CD8-positive, alpha-beta memory T cell (primary cell): ENCODE measurements around the gene NMBR. TPM values are rescaled to one million over a fixed set of nuclear protein-coding genes. Genes with fewer than 3 reads are reported as not detected.
A peak's percentile ranks its signal among the peaks of the same experiment; 100 is the strongest.
"Not testable (repeated sequence)": the region's sequence is repeated elsewhere in the genome, so short reads cannot be mapped to it uniquely, and the experiment has no call there.

Experiments
- CTCF ChIA-PET: fragments of 350-600 bp; sonication (Branson Sonifier 250); formaldehyde crosslinking; loops from one replicate; lab custom pipeline; 2021; ENCODE audit warnings: antibody characterized with exemption; lab: Charles Lee
- POLR2A ChIA-PET: fragments of 350-600 bp; sonication (Branson Sonifier 250); formaldehyde crosslinking; loops from one replicate; lab custom pipeline; 2021; ENCODE audit warnings: antibody characterized with exemption; lab: Charles Lee
- DNase-seq, 5 donors: peaks; one replicate each; pipeline versions ENCODE4 v3.0.0 to v3.0.0-alpha.2; 2020 to 2022; ENCODE audit warnings: mixed read lengths in 1 of 5
- H3K27ac ChIP-seq: one replicate; pipeline ENCODE4 v1.7.0; 2013; ENCODE audit warnings: low read depth, mild to moderate bottlenecking, low read length, moderate library complexity
- H3K27me3 ChIP-seq: 2 replicates; pipeline ENCODE4 v1.7.0; 2013; ENCODE audit warnings: low read length, mild to moderate bottlenecking; ENCODE audit not compliant: insufficient read depth, poor library complexity, severe bottlenecking
- H3K36me3 ChIP-seq: 2 replicates; pipeline ENCODE4 v1.7.0; 2013; ENCODE audit warnings: mild to moderate bottlenecking, low read length, moderate library complexity; ENCODE audit not compliant: insufficient read depth
- H3K4me1 ChIP-seq: 2 replicates; pipeline ENCODE4 v1.7.0; 2013; ENCODE audit warnings: mild to moderate bottlenecking, low read length, moderate library complexity; ENCODE audit not compliant: insufficient read depth
- H3K4me3 ChIP-seq: 2 replicates; pipeline ENCODE4 v1.7.0; 2013; ENCODE audit warnings: mild to moderate bottlenecking, low read length
- H3K9me3 ChIP-seq: 2 replicates; pipeline ENCODE4 v1.7.0; 2013; ENCODE audit warnings: mild to moderate bottlenecking, low read length
- H3K27ac Mint-ChIP-seq, 8 donors: one replicate each; pipeline ENCODE4 v1.8.0; 2020 to 2021; ENCODE audit warnings: mixed read lengths in 8 of 8, mild to moderate bottlenecking in 6 of 8, inconsistent platforms in 3 of 8, moderate library complexity in 3 of 8
- H3K27me3 Mint-ChIP-seq, 2 donors: one replicate each; pipeline ENCODE4 v1.8.0; 2020 to 2021; ENCODE audit warnings: mixed read lengths in 2 of 2, mild to moderate bottlenecking in 1 of 2, moderate library complexity in 1 of 2
- H3K36me3 Mint-ChIP-seq, 3 donors: one replicate each; pipeline ENCODE4 v1.8.0; 2020 to 2021; ENCODE audit warnings: mixed read lengths in 3 of 3, inconsistent platforms in 1 of 3, mild to moderate bottlenecking in 1 of 3
- H3K4me1 Mint-ChIP-seq, 3 donors: one replicate each; pipeline ENCODE4 v1.8.0; 2020 to 2021; ENCODE audit warnings: mixed read lengths in 3 of 3, inconsistent platforms in 1 of 3, mild to moderate bottlenecking in 1 of 3
- H3K4me3 Mint-ChIP-seq, 7 donors: one replicate each; pipeline ENCODE4 v1.8.0; 2020 to 2021; ENCODE audit warnings: mixed read lengths in 7 of 7, mild to moderate bottlenecking in 6 of 7, moderate library complexity in 4 of 7, inconsistent platforms in 2 of 7
- H3K9me3 Mint-ChIP-seq, 5 donors: one replicate each; pipeline ENCODE4 v1.8.0; 2020 to 2022; ENCODE audit warnings: mixed read lengths in 5 of 5, mild to moderate bottlenecking in 3 of 5, moderate library complexity in 2 of 5, inconsistent platforms in 1 of 5
- polyA plus RNA-seq: library from polyadenylated mRNA; unstranded; fragments of 300-500 nt; fragmentation: Illumina TruSeq; gene quantifications from one replicate; pipeline ENCODE4 v1.2.3, GENCODE V29; 2021
- total RNA-seq, 2 experiments: library from RNA; stranded (reverse); gene quantifications; one replicate each; pipeline ENCODE4 v1.2.3, GENCODE V29; 2021

NMBR gene
- total and polyA plus RNA-seq, 3 experiments from 2014 or later: not detected

GRCh38 chr6:142118925-142119324 lies 28.0 kb downstream of the NMBR start:
- Histone ChIP-seq H3K9me3 (no peaks in the 10 kb centered on the region), H3K36me3 (no peaks in the 10 kb centered on the region), H3K4me1 (no peaks in the 10 kb centered on the region), H3K4me3 (no peak overlapping the region), H3K27me3 (no peaks in the 10 kb centered on the region), H3K27ac (no peak overlapping the region)
- ChIA-PET POLR2A (no interaction called here), CTCF (no interaction called here)
- no peak for DNase-seq
- H3K4me3 Mint-ChIP-seq: no peak overlapping the region
- H3K27me3 Mint-ChIP-seq: peaks cover 9 to 17% of the 10 kb centered on the region in 2 donors
- H3K4me1 Mint-ChIP-seq: no peaks in the 10 kb centered on the region
- no peaks in the 10 kb centered on the region for H3K9me3 Mint-ChIP-seq
- H3K36me3 Mint-ChIP-seq: no peaks in the 10 kb centered on the region
- no peak overlapping the region for H3K27ac Mint-ChIP-seq

DNA sequence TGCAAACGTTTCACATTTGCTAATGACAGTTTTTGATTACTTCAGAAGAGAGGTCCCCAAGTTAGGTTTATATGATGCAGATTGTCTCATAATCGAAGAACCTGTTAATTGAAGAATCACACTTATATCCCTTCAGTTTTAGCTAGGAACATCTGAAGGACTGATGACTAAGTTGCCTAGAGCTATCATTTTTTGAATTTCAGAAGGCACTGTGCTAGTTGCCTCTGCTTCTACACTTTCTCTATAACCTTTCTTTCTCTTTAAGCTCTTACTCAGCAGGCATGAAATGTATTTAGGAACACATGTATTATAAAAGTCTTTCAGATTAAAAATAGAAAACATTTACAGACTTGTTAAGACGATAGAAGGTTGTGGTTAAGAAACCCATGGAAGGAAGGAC lies 28.6 kb downstream of the NMBR start:
- Mint-ChIP-seq H3K27me3 (peaks cover 9 to 20% of the 10 kb centered on the region in 2 donors), H3K9me3 (no peaks in the 10 kb centered on the region), H3K4me3 (no peak overlapping the region), H3K27ac (no peak overlapping the region), H3K4me1 (no peaks in the 10 kb centered on the region), H3K36me3 (no peaks in the 10 kb centered on the region)
- H3K36me3 ChIP-seq: no peaks in the 10 kb centered on the region
- no peaks in the 10 kb centered on the region for H3K9me3 ChIP-seq
- ChIA-PET CTCF (no interaction called here), POLR2A (no interaction called here)
- H3K27me3 ChIP-seq: no peaks in the 10 kb centered on the region
- DNase-seq: no peak
- no peaks in the 10 kb centered on the region for H3K4me1 ChIP-seq
- no peak overlapping the region for H3K27ac ChIP-seq
- H3K4me3 ChIP-seq: no peak overlapping the region

DNA sequence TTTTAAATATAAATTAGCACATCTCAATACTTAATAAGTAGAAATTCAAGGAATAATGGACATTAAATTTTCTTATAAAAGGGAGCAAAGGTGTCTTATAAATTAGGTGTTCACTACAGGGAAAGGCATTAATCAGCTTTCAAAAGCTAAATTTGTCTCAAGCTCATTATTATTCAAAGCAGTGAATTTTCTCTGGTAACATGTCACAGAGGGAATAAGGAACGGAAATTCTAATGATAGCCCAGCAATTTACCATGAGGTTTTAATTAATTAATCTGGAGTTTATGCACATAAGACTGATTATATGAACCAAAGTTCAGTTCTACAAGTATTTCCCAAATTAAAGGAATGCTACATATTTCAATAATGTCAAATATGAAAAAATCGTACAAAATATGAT lies 29.6 kb downstream of the NMBR start:
- Mint-ChIP-seq H3K27ac (no peak overlapping the region), H3K9me3 (no peaks in the 10 kb centered on the region), H3K4me3 (no peak overlapping the region), H3K36me3 (no peaks in the 10 kb centered on the region), H3K27me3 (peaks cover 9 to 20% of the 10 kb centered on the region in 2 donors), H3K4me1 (no peaks in the 10 kb centered on the region)
- no peaks in the 10 kb centered on the region for H3K9me3 ChIP-seq
- POLR2A ChIA-PET: no interaction called here
- no peak overlapping the region for H3K27ac ChIP-seq
- H3K4me3 ChIP-seq: no peak overlapping the region
- no peaks in the 10 kb centered on the region for H3K36me3 ChIP-seq
- CTCF ChIA-PET: no interaction called here
- no peak for DNase-seq
- no peaks in the 10 kb centered on the region for H3K27me3 ChIP-seq
- H3K4me1 ChIP-seq: no peaks in the 10 kb centered on the region

DNA sequence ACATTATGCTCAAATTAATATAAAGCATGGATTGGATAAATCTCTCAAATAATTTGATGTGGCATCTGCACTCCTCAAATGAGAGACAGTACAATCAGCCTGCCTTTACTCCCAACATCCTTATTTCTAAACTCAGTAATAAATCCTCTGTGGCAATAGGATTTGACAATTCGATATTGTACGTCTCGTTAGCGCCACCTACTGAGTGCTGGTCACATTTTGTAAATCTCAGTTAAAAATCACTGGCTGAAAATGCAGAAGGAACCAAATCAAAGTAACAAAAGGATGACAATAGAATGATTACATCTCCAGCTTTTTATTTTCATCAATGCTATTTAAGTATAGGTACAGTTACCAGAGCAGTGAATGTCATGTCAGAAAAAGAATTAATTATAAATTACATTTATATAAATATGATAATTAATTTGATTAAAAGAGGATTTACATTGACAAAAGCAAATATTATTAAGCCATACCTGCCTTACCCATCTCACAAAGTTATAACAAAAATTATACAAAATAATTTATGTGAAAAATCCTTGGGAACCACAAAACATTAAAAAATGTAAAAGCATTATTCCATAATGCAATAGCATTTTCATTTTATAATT lies 34.4 kb downstream of the NMBR start:
- CTCF ChIA-PET: interaction anchor here (0.7 to 2.1 kb wide), 6 partner anchors 8 to 548 kb away, joined by 3 to 14 read pairs (median 6); no protein-coding TSS in a partner anchor
- H3K36me3 ChIP-seq: no peaks in the 10 kb centered on the region
- H3K4me3 ChIP-seq: no peak overlapping the region
- POLR2A ChIA-PET: no interaction called here
- no peaks in the 10 kb centered on the region for H3K27me3 ChIP-seq
- Mint-ChIP-seq H3K36me3 (no peaks in the 10 kb centered on the region), H3K27ac (no peak overlapping the region), H3K4me1 (no peaks in the 10 kb centered on the region), H3K4me3 (no peak overlapping the region), H3K9me3 (no peaks in the 10 kb centered on the region), H3K27me3 (peaks cover 2 to 13% of the 10 kb centered on the region in 2 donors)
- no peaks in the 10 kb centered on the region for H3K9me3 ChIP-seq
- H3K4me1 ChIP-seq: no peaks in the 10 kb centered on the region
- H3K27ac ChIP-seq: no peak overlapping the region
- peak; percentile 38 to 71 (median 50) for DNase-seq

DNA sequence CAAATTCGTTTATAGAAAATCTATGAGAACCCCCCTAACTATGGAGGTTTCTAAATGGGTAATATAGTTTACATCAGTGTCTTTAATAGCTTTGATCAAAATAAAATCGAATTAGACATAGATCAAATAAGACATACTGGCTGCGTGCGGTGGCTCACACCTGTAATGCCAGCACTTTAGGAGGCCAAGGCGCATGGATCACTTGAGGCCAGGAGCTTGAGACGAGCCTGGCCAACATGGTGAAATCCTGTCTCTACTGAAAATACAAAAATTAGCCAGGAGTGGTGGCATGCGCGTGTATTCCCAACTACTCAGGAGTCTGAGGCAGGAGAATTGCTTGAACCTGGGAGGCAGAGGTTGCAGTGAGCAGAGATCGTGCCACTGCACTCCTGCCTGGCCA lies 36.1 kb downstream of the NMBR start:
- H3K4me3 Mint-ChIP-seq, POLR2A ChIA-PET, H3K36me3 ChIP-seq, H3K4me1 Mint-ChIP-seq, H3K9me3 ChIP-seq, H3K4me1 ChIP-seq, H3K36me3 Mint-ChIP-seq, DNase-seq, CTCF ChIA-PET, H3K9me3 Mint-ChIP-seq, H3K4me3 ChIP-seq, H3K27me3 ChIP-seq, H3K27ac ChIP-seq, H3K27ac Mint-ChIP-seq, H3K27me3 Mint-ChIP-seq: not testable (repeated sequence)

DNA sequence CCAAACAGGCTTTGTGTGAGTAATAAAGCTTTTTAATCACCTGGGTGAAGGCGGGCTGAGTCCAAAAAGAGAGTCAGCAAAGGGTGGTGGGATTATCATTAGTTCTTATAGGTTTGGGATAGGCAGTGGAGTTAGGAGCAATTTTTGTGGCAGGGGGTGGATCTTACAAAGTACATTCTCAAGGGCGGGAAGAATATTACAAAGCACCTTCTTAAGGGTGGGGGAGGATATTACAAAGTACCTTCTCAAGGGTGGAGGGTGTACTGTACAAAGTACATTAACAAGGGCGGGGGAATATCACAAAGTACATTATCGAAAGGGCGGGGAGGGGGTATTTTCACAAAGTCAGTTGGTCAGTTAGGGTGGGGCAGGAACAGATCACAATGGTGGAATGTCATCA lies 42.1 kb downstream of the NMBR start:
- H3K36me3 ChIP-seq, H3K4me1 Mint-ChIP-seq, H3K9me3 Mint-ChIP-seq, POLR2A ChIA-PET, H3K9me3 ChIP-seq, H3K27me3 ChIP-seq, H3K4me3 ChIP-seq, H3K27me3 Mint-ChIP-seq, CTCF ChIA-PET, H3K4me3 Mint-ChIP-seq, H3K27ac ChIP-seq, DNase-seq, H3K4me1 ChIP-seq, H3K36me3 Mint-ChIP-seq, H3K27ac Mint-ChIP-seq: not testable (repeated sequence)

DNA sequence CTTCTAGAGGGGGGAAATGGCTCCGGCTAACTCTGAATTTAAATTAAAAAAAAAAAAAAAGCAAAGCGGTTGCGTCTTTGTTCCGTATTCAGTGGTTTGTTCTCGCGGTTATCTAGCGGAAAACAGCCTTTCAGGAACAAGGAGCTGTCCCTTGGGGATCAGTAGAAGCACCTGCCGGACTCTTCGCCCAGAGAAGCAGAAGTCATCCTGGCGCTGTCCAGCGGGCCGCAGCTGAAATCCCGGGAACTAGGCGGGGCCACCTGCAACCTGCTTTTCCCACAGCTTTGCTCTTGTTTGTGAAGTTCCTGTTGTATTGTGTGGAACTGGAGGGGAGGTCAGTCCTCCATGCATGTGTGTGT lies 58.1 kb downstream of the NMBR start:
- H3K9me3 Mint-ChIP-seq: no peaks in the 10 kb centered on the region
- H3K27ac Mint-ChIP-seq: no peak overlapping the region
- no peaks in the 10 kb centered on the region for H3K36me3 Mint-ChIP-seq
- H3K4me1 Mint-ChIP-seq: peaks cover 0 to 10% (median 6%) of the 10 kb centered on the region in 3 donors
- no peak for DNase-seq
- H3K4me3 Mint-ChIP-seq: peak overlapping the region in 2 of 7 donors; percentile 13 to 39
- POLR2A ChIA-PET: no interaction called here
- H3K4me3 ChIP-seq: no peak overlapping the region
- peaks cover 20 to 33% of the 10 kb centered on the region in 2 donors for H3K27me3 Mint-ChIP-seq
- CTCF ChIA-PET: no interaction called here
- no peaks in the 10 kb centered on the region for H3K9me3 ChIP-seq
- no peaks in the 10 kb centered on the region for H3K4me1 ChIP-seq
- no peaks in the 10 kb centered on the region for H3K36me3 ChIP-seq
- H3K27me3 ChIP-seq: peaks cover 4% of the 10 kb centered on the region
- H3K27ac ChIP-seq: no peak overlapping the region

- ChIA-PET CTCF (no interaction called here), POLR2A (no interaction called here)
- peak overlapping the region in 4 of 7 donors; percentile 15 to 42 (median 24) for H3K4me3 Mint-ChIP-seq
Observed at GRCh38 chr6:142087950-142088857, 58.7 kb downstream of the NMBR start.

More at GRCh38 chr6:142087950-142088857, 58.7 kb downstream of the NMBR start:
- Mint-ChIP-seq H3K36me3 (no peaks in the 10 kb centered on the region), H3K27me3 (peaks cover 22 to 33% of the 10 kb centered on the region in 2 donors), H3K9me3 (no peaks in the 10 kb centered on the region), H3K27ac (peak overlapping the region in 1 of 8 donors; percentile 10), H3K4me1 (peaks cover 0 to 10% (median 6%) of the 10 kb centered on the region in 3 donors)
- peak in 1 of 5 donors; percentile 42 for DNase-seq
- Histone ChIP-seq H3K4me1 (no peaks in the 10 kb centered on the region), H3K9me3 (no peaks in the 10 kb centered on the region), H3K4me3 (no peak overlapping the region), H3K36me3 (no peaks in the 10 kb centered on the region), H3K27me3 (peaks cover 4% of the 10 kb centered on the region), H3K27ac (no peak overlapping the region)
